Liver (tissue), 3 donors: Measurements from ENCODE around the gene CYP3A7.

Source experiments
- EGR1 ChIP-seq, 2 donors: IDR thresholded peaks; 2 replicates each; pipeline ENCODE4 v1.6.1; 2016 to 2018; ENCODE audit warnings: antibody characterized with exemption in 2 of 2, low read depth in 2 of 2
- FOXA1 ChIP-seq: IDR thresholded peaks from 2 replicates; pipeline ENCODE4 v1.6.1; 2016; ENCODE audit warnings: antibody characterized with exemption
- JUND ChIP-seq, 2 donors: IDR thresholded peaks; 2 replicates each; pipeline ENCODE4 v1.6.1; 2016; ENCODE audit warnings: antibody characterized with exemption in 2 of 2
- TAF1 ChIP-seq: conservative IDR thresholded peaks from 2 replicates; pipeline ENCODE4 v1.6.1; 2016; ENCODE audit warnings: antibody characterized with exemption, mild to moderate bottlenecking
- TF ChIP-seq, protein P1 (sequence below): fragments of 150-350 bp; IDR thresholded peaks from 2 replicates; pipeline ENCODE4 v1.5.1; 2017; ENCODE audit warnings: improper control_type of control experiment, low read depth, low read length; ENCODE audit not compliant: missing input control
- TF ChIP-seq, protein P2 (sequence below): IDR thresholded peaks from 2 replicates; pipeline ENCODE4 v1.6.1; 2016; ENCODE audit warnings: antibody characterized with exemption
- donor health status: healthy.
- donor health status: healthy.

DNA sequence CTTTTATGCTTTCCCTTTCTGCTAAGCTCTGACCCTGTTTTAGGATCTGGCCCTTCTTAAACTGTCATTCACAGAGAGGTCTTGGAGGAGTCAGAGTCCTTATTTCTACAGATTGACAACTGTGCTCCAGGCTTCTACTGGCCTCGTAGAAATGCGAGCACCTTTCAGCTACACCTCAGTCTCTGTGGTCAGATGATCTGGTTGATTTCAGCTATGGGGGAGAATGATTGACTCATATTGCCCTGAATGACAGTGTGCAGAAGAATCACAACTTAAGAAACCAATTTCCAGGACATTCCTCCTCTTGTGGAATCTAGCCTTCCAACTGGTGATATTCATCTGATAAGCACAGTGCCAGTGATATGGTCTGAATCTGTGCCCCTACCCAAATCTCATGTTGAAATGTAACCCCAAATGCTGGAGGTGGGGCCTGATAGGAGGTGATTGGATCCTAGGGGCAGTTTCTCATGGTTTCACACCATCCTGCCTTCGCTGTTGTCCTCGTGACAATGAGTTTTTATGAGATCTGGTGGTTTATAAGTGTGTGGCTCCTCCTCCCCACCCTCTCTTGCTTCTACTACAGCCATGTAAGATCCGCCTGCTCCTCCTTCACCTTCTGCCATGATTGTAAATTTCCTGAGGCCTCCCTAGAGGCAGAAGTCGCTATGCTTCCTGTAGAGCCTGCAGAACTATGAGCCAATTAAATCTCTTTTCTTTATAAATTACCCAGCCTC, 14.0 kb upstream of the CYP3A7 start:
- TF ChIP-seq TAF1 (no peak), EGR1 (IDR thresholded peaks at IDR 0.05; ENCODE audit: low read depth in 2 of 2) (no peak), JUND (IDR thresholded peaks at IDR 0.05) (no peak), FOXA1 (no peak)
- TF ChIP-seq, protein P1, sequence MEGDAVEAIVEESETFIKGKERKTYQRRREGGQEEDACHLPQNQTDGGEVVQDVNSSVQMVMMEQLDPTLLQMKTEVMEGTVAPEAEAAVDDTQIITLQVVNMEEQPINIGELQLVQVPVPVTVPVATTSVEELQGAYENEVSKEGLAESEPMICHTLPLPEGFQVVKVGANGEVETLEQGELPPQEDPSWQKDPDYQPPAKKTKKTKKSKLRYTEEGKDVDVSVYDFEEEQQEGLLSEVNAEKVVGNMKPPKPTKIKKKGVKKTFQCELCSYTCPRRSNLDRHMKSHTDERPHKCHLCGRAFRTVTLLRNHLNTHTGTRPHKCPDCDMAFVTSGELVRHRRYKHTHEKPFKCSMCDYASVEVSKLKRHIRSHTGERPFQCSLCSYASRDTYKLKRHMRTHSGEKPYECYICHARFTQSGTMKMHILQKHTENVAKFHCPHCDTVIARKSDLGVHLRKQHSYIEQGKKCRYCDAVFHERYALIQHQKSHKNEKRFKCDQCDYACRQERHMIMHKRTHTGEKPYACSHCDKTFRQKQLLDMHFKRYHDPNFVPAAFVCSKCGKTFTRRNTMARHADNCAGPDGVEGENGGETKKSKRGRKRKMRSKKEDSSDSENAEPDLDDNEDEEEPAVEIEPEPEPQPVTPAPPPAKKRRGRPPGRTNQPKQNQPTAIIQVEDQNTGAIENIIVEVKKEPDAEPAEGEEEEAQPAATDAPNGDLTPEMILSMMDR: no peak
- TF ChIP-seq, protein P2, sequence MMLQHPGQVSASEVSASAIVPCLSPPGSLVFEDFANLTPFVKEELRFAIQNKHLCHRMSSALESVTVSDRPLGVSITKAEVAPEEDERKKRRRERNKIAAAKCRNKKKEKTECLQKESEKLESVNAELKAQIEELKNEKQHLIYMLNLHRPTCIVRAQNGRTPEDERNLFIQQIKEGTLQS: no peak
